Fibroblast of lung (primary cell): ENCODE data around the gene FOXK2.
"Not testable (repeated sequence)": the region's sequence is repeated elsewhere in the genome, so short reads cannot be mapped to it uniquely, and the experiment has no call there.

Source experiments
- EZH2 ChIP-seq: IDR thresholded peaks from 2 replicates; pipeline ENCODE4 v1.5.1; 2012; ENCODE audit warnings: low read length, control low read depth, mild to moderate bottlenecking; ENCODE audit errors: missing control alignments
- TF ChIP-seq, protein P1 (sequence below), 2 donors: IDR thresholded peaks in 1 of 2; conservative IDR thresholded peaks in 1 of 2; 1 replicate in 1 of 2; 2 replicates in 1 of 2; pipeline ENCODE4 v1.5.1; 2011 to 2012; ENCODE audit warnings: low read length in 2 of 2, control low read depth in 1 of 2, inconsistent platforms in 1 of 2, low read depth in 1 of 2, mild to moderate bottlenecking in 1 of 2

GRCh38 chr17:82563745-82564144 lies 44.2 kb downstream of the FOXK2 start:
- TF ChIP-seq, protein P1, sequence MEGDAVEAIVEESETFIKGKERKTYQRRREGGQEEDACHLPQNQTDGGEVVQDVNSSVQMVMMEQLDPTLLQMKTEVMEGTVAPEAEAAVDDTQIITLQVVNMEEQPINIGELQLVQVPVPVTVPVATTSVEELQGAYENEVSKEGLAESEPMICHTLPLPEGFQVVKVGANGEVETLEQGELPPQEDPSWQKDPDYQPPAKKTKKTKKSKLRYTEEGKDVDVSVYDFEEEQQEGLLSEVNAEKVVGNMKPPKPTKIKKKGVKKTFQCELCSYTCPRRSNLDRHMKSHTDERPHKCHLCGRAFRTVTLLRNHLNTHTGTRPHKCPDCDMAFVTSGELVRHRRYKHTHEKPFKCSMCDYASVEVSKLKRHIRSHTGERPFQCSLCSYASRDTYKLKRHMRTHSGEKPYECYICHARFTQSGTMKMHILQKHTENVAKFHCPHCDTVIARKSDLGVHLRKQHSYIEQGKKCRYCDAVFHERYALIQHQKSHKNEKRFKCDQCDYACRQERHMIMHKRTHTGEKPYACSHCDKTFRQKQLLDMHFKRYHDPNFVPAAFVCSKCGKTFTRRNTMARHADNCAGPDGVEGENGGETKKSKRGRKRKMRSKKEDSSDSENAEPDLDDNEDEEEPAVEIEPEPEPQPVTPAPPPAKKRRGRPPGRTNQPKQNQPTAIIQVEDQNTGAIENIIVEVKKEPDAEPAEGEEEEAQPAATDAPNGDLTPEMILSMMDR (conservative IDR thresholded peaks at IDR 0.05 in 1 of 2, IDR thresholded peaks at IDR 0.05 in 1 of 2; ENCODE audit: low read depth in 1 of 2, low read length in 2 of 2) = not testable (repeated sequence)
- not testable (repeated sequence) for TF ChIP-seq EZH2
